Measurements from ENCODE around the gene MEF2A.
A peak's percentile ranks its signal among the peaks of the same experiment; 100 is the strongest.

MEF2A gene

GRCh38 chr15:99696096-99696495, 130.3 kb downstream of the MEF2A start:
- no peak overlapping the region for H3K4me3 ChIP-seq (ENCODE audit: low read length)
- DNase-seq, result no peak
- H3K4me1 ChIP-seq (ENCODE audit: low read length), result no peaks in the 10 kb centered on the region
- TF ChIP-seq CTCF (IDR thresholded peaks at IDR 0.05; ENCODE audit: low read length) (no peak), EZH2phosphoT487 (IDR thresholded peaks at IDR 0.05; ENCODE audit: low read length) (no peak), EZH2 (optimal IDR thresholded peaks at IDR 0.05; ENCODE audit: low read depth, low read length) (no peak)
- no peaks in the 10 kb centered on the region for H3F3A ChIP-seq (ENCODE audit: insufficient read depth, low read length)
- no peaks in the 10 kb centered on the region for H3K27me3 ChIP-seq (replicated peaks; ENCODE audit: insufficient read depth, low read length)
- H3K27ac ChIP-seq (ENCODE audit: low read length), result no peak overlapping the region
- H3K4me2 ChIP-seq (ENCODE audit: low read depth, low read length), result no peak overlapping the region
- no peaks in the 10 kb centered on the region for H3K9me3 ChIP-seq (replicated peaks; ENCODE audit: insufficient read depth, low read length)
- no peaks in the 10 kb centered on the region for H3K79me2 ChIP-seq (ENCODE audit: low read length)
- H3K9ac ChIP-seq (ENCODE audit: low read length), result no peak overlapping the region
- H3K36me3 ChIP-seq (replicated peaks; ENCODE audit: insufficient read depth, low read length), result no peaks in the 10 kb centered on the region
- H3K9me2 ChIP-seq (replicated peaks; ENCODE audit: insufficient read depth, low read length), result no peaks in the 10 kb centered on the region
- H4K20me1 ChIP-seq (ENCODE audit: insufficient read depth, low read length), result no peaks in the 10 kb centered on the region
- H2AFZ ChIP-seq (ENCODE audit: low read length), result no peak overlapping the region

GRCh38 chr15:99702895-99703602, 137.3 kb downstream of the MEF2A start:
- Histone ChIP-seq H3K79me2 (ENCODE audit: low read length) (no peaks in the 10 kb centered on the region), H3F3A (ENCODE audit: insufficient read depth, low read length) (peaks cover 8% of the 10 kb centered on the region), H3K4me3 (ENCODE audit: low read length) (no peak overlapping the region), H3K9me2 (replicated peaks; ENCODE audit: insufficient read depth, low read length) (no peaks in the 10 kb centered on the region), H3K9me3 (replicated peaks; ENCODE audit: insufficient read depth, low read length) (no peaks in the 10 kb centered on the region), H3K36me3 (replicated peaks; ENCODE audit: insufficient read depth, low read length) (no peaks in the 10 kb centered on the region), H3K4me1 (ENCODE audit: low read length) (peaks cover 22% of the 10 kb centered on the region), H2AFZ (ENCODE audit: low read length) (no peak overlapping the region), H3K4me2 (ENCODE audit: low read depth, low read length) (peak overlapping the region; percentile 69; the same call in 1 of the 2 replicates), H3K27me3 (replicated peaks; ENCODE audit: insufficient read depth, low read length) (no peaks in the 10 kb centered on the region), H3K27ac (ENCODE audit: low read length) (no peak overlapping the region), H4K20me1 (ENCODE audit: insufficient read depth, low read length) (no peaks in the 10 kb centered on the region), H3K9ac (ENCODE audit: low read length) (peak overlapping the region; percentile 10; the same call in 1 of the 2 replicates)
- no peak for DNase-seq
- no peak for TF ChIP-seq CTCF (IDR thresholded peaks at IDR 0.05; ENCODE audit: low read length)
- TF ChIP-seq EZH2 (optimal IDR thresholded peaks at IDR 0.05; ENCODE audit: low read depth, low read length), result no peak
- no peak for TF ChIP-seq EZH2phosphoT487 (IDR thresholded peaks at IDR 0.05; ENCODE audit: low read length)

- no peaks in the 10 kb centered on the region for H4K20me1 ChIP-seq (ENCODE audit: insufficient read depth, low read length)
Observed at GRCh38 chr15:99703603-99704443, 138.0 kb downstream of the MEF2A start.

More at GRCh38 chr15:99703603-99704443, 138.0 kb downstream of the MEF2A start:
- peak overlapping the region; percentile 41; the same call in 1 of the 2 replicates for H3K9ac ChIP-seq (ENCODE audit: low read length)
- peak overlapping the region; percentile 36 for H3K4me3 ChIP-seq (ENCODE audit: low read length)
- H3K79me2 ChIP-seq (ENCODE audit: low read length), result no peaks in the 10 kb centered on the region
- no peaks in the 10 kb centered on the region for H3K36me3 ChIP-seq (replicated peaks; ENCODE audit: insufficient read depth, low read length)
- H3K4me1 ChIP-seq (ENCODE audit: low read length), result peaks cover 23% of the 10 kb centered on the region
- no peaks in the 10 kb centered on the region for H3K9me3 ChIP-seq (replicated peaks; ENCODE audit: insufficient read depth, low read length)
- H3F3A ChIP-seq (ENCODE audit: insufficient read depth, low read length), result peaks cover 8% of the 10 kb centered on the region
- H3K27ac ChIP-seq (ENCODE audit: low read length), result peak overlapping the region; percentile 53; the same call in 1 of the 2 replicates
- H3K9me2 ChIP-seq (replicated peaks; ENCODE audit: insufficient read depth, low read length), result no peaks in the 10 kb centered on the region
- TF ChIP-seq EZH2 (optimal IDR thresholded peaks at IDR 0.05; ENCODE audit: low read depth, low read length) (no peak), CTCF (IDR thresholded peaks at IDR 0.05; ENCODE audit: low read length) (peak; percentile 52)
- no peaks in the 10 kb centered on the region for H3K27me3 ChIP-seq (replicated peaks; ENCODE audit: insufficient read depth, low read length)
- H3K4me2 ChIP-seq (ENCODE audit: low read depth, low read length), result peak overlapping the region; percentile 69
- H2AFZ ChIP-seq (ENCODE audit: low read length), result no peak overlapping the region
- DNase-seq, result peak; percentile 81
